HepG2 (cell line): Measurements from ENCODE around the gene ZFP62. TPM values are rescaled to one million over a fixed set of nuclear protein-coding genes. Genes with fewer than 3 reads are reported as not detected.

Source experiments
- AGO2 ChIP-seq: fragments of 200-400 bp; formaldehyde crosslinking; optimal IDR thresholded peaks from 2 replicates; pipeline ENCODE3; 2017; ENCODE audit warnings: mild to moderate bottlenecking, low read depth, low read length, moderate library complexity
- CENPT ChIP-seq: sonication (generic); formaldehyde crosslinking; IDR thresholded peaks from 2 replicates; pipeline ENCODE4 v1.8.0; 2022; ENCODE audit warnings: low read depth, mild to moderate bottlenecking, moderate library complexity, missing genetic modification reagents
- HMG20B ChIP-seq: conservative IDR thresholded peaks from 2 replicates; pipeline ENCODE4 v1.6.1; 2016; ENCODE audit warnings: missing genetic modification reagents, missing compliant biosample characterization
- HNF4G ChIP-seq, 2 experiments: sonication (generic) in 1 of 2; formaldehyde crosslinking in 1 of 2; IDR thresholded peaks; 2 replicates each; pipeline versions ENCODE4 v1.4.0 to v1.6.1; 2011 to 2020; ENCODE audit warnings: borderline replicate concordance in 2 of 2, low read depth in 2 of 2, mild to moderate bottlenecking in 2 of 2, low read length in 1 of 2, missing genetic modification reagents in 1 of 2, moderate library complexity in 1 of 2
- MIER2 ChIP-seq: IDR thresholded peaks from 2 replicates; pipeline ENCODE4 v1.6.1; 2016; ENCODE audit warnings: missing biosample characterization, missing genetic modification reagents
- PHF5A ChIP-seq: IDR thresholded peaks from one replicate; pipeline ENCODE4 v1.6.1; 2018; ENCODE audit warnings: low read depth, missing genetic modification reagents; ENCODE audit not compliant: unreplicated experiment
- RFX1 ChIP-seq: fragments of 450-650 bp; IDR thresholded peaks from 2 replicates; pipeline ENCODE4 v1.6.1; 2017
- SATB2 ChIP-seq: sonication (generic); formaldehyde crosslinking; IDR thresholded peaks from 2 replicates; pipeline ENCODE4 v1.5.0; 2020; ENCODE audit warnings: missing genetic modification reagents
- SYNCRIP ChIP-seq: fragments of 200-400 bp; formaldehyde crosslinking; IDR thresholded peaks from 2 replicates; pipeline ENCODE4 v1.6.1; 2018; ENCODE audit warnings: mild to moderate bottlenecking, low read depth, low read length; ENCODE audit not compliant: insufficient read depth
- TBX2 ChIP-seq: sonication (generic); formaldehyde crosslinking; IDR thresholded peaks from 2 replicates; pipeline ENCODE4 v1.5.0; 2020; ENCODE audit warnings: missing genetic modification reagents, mild to moderate bottlenecking, borderline replicate concordance
- THAP11 ChIP-seq: IDR thresholded peaks from 2 replicates; pipeline ENCODE4 v1.6.1; 2016; ENCODE audit warnings: missing biosample characterization, missing genetic modification reagents
- TOE1 ChIP-seq: sonication (generic); formaldehyde crosslinking; IDR thresholded peaks from 2 replicates; pipeline ENCODE4 v1.4.0; 2020; ENCODE audit warnings: mild to moderate bottlenecking, missing genetic modification reagents
- ZBTB1 ChIP-seq: sonication (generic); formaldehyde crosslinking; IDR thresholded peaks from 2 replicates; pipeline ENCODE4 v1.4.0; 2020; ENCODE audit warnings: missing genetic modification reagents, borderline replicate concordance
- ZNF101 ChIP-seq: sonication (generic); formaldehyde crosslinking; IDR thresholded peaks from 2 replicates; pipeline ENCODE4 v1.4.0; 2020; ENCODE audit warnings: mild to moderate bottlenecking, low read depth, missing genetic modification reagents, borderline replicate concordance
- ZNF17 ChIP-seq: sonication (generic); formaldehyde crosslinking; IDR thresholded peaks from 2 replicates; pipeline ENCODE4 v1.5.0; 2020; ENCODE audit warnings: mild to moderate bottlenecking, missing genetic modification reagents
- ZNF460 ChIP-seq: sonication (generic); formaldehyde crosslinking; IDR thresholded peaks from 2 replicates; pipeline ENCODE4 v1.5.1; 2020; ENCODE audit warnings: missing genetic modification reagents, mild to moderate bottlenecking, borderline replicate concordance
- ZNF615 ChIP-seq: sonication (generic); formaldehyde crosslinking; IDR thresholded peaks from 2 replicates; pipeline ENCODE4 v1.5.0; 2020; ENCODE audit warnings: mild to moderate bottlenecking, missing genetic modification reagents, borderline replicate concordance
- ZNF678 ChIP-seq: sonication (generic); formaldehyde crosslinking; IDR thresholded peaks from 2 replicates; pipeline ENCODE4 v1.4.0; 2020; ENCODE audit warnings: mild to moderate bottlenecking, missing genetic modification reagents
- ZNF839 ChIP-seq: sonication (generic); formaldehyde crosslinking; IDR thresholded peaks from 2 replicates; pipeline ENCODE4 v1.4.0; 2020; ENCODE audit warnings: missing genetic modification reagents, mild to moderate bottlenecking, borderline replicate concordance
- polyA plus RNA-seq, 8 experiments: library from polyadenylated mRNA; depleted of rRNA in 3 of 8; stranded (reverse) in 7 of 8; unstranded in 1 of 8; fragments of >200 nt; fragmentation: Illumina TruSeq in 4 of 8; extraction: Trizol in 4 of 8; gene quantifications; 2 replicates each; pipeline versions ENCODE4 v1.2.1 to v1.2.3, GENCODE V29; 2011 to 2016; ENCODE audit warnings: low read depth in 4 of 8, missing spikeins in 1 of 8, mixed read lengths in 1 of 8; ENCODE audit not compliant: insufficient read depth in 1 of 8
- total RNA-seq, 5 experiments: library from RNA; depleted of rRNA; stranded (reverse); fragments of >200 nt; fragmentation: Illumina TruSeq; extraction: Trizol; gene quantifications; 2 replicates each; pipeline ENCODE4 v1.2.3, GENCODE V29; 2016; ENCODE audit warnings: low read depth in 1 of 5
- TF ChIP-seq, protein P1 (sequence below): sonication (generic); formaldehyde crosslinking; IDR thresholded peaks from 2 replicates; pipeline ENCODE4 v1.4.0; 2020; ENCODE audit warnings: low read depth, mild to moderate bottlenecking, missing genetic modification reagents
- TF ChIP-seq, protein P2 (sequence below): sonication (generic); formaldehyde crosslinking; IDR thresholded peaks from 2 replicates; pipeline ENCODE4 v1.5.1; 2020; ENCODE audit warnings: mild to moderate bottlenecking, missing genetic modification reagents, borderline replicate concordance

Gene ZFP62
- total and polyA plus RNA-seq, 2 of the 13 experiments (the other 11 are each of a cell fraction or from before 2014, with no cell fraction given), result 8.2 to 19.4 TPM

DNA sequence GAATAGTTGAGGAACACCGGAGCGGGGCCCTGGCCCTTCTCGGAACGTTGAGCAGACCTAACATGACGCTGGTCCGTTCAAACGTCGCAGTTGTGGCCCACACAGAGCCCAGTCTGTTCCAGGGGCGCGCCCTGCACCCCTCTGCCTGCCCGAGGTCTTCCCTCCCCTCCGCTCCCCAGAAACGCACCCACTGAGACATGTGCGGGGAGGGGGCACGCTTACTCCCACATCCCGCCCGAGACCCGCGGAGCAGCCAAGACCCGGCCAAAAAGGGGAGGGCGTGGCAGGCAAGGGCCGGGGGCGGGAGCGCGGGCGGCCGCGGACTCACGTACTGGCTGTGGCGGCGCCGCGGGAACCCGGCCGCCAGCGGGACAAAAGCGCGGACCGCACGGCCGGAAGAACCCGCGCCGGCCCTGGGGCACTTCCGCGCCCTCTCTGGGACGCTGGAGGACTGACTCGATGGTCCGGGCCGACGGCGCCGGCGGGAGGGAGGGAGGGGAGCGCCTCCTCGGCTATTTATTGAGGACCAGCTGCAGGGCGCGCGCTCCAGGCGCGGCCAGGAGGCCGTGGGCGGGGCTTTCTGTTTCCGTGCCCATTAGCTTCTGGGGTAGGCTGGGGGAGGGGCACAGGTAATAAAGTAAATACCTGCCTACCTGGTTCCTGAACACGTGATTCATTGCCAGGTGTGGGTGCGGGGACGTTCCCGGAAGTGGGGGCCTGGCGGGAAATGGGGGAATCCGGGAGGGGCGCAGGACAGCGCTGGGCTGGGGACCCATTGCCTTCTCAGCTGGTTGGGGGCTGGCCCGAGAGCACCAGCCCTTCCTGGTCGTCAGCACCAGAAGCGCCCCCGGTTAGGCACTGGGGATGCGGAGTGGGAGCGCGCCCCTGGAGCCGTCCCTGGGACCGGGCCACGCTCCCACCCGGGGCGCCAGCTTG is at the start of gene ZFP62 (continued):
- no peak for TF ChIP-seq ZBTB1 (CRISPR knock-in tag)
- no peak for TF ChIP-seq PHF5A
- no peak for TF ChIP-seq ZNF17 (CRISPR knock-in tag)
- TF ChIP-seq TOE1 (CRISPR knock-in tag), result no peak
- TF ChIP-seq THAP11 (CRISPR knock-in tag), result peak; percentile 89
- TF ChIP-seq ZNF615, result no peak
- TF ChIP-seq, protein P1, sequence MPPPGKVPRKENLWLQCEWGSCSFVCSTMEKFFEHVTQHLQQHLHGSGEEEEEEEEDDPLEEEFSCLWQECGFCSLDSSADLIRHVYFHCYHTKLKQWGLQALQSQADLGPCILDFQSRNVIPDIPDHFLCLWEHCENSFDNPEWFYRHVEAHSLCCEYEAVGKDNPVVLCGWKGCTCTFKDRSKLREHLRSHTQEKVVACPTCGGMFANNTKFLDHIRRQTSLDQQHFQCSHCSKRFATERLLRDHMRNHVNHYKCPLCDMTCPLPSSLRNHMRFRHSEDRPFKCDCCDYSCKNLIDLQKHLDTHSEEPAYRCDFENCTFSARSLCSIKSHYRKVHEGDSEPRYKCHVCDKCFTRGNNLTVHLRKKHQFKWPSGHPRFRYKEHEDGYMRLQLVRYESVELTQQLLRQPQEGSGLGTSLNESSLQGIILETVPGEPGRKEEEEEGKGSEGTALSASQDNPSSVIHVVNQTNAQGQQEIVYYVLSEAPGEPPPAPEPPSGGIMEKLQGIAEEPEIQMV (CRISPR knock-in tag), result peak; percentile 97
- TF ChIP-seq AGO2, result peak; percentile 68
- TF ChIP-seq SYNCRIP, result no peak
- TF ChIP-seq SATB2 (CRISPR knock-in tag), result no peak
- TF ChIP-seq HMG20B (CRISPR knock-in tag), result no peak
- no peak for TF ChIP-seq MIER2
- no peak for TF ChIP-seq CENPT
- no peak; the same call in 1 of the 2 replicates for TF ChIP-seq TBX2
- TF ChIP-seq ZNF101 (CRISPR knock-in tag), result no peak; the same call in 1 of the 2 replicates
- TF ChIP-seq ZNF839, result no peak
- no peak for TF ChIP-seq ZNF460
- TF ChIP-seq, protein P2, sequence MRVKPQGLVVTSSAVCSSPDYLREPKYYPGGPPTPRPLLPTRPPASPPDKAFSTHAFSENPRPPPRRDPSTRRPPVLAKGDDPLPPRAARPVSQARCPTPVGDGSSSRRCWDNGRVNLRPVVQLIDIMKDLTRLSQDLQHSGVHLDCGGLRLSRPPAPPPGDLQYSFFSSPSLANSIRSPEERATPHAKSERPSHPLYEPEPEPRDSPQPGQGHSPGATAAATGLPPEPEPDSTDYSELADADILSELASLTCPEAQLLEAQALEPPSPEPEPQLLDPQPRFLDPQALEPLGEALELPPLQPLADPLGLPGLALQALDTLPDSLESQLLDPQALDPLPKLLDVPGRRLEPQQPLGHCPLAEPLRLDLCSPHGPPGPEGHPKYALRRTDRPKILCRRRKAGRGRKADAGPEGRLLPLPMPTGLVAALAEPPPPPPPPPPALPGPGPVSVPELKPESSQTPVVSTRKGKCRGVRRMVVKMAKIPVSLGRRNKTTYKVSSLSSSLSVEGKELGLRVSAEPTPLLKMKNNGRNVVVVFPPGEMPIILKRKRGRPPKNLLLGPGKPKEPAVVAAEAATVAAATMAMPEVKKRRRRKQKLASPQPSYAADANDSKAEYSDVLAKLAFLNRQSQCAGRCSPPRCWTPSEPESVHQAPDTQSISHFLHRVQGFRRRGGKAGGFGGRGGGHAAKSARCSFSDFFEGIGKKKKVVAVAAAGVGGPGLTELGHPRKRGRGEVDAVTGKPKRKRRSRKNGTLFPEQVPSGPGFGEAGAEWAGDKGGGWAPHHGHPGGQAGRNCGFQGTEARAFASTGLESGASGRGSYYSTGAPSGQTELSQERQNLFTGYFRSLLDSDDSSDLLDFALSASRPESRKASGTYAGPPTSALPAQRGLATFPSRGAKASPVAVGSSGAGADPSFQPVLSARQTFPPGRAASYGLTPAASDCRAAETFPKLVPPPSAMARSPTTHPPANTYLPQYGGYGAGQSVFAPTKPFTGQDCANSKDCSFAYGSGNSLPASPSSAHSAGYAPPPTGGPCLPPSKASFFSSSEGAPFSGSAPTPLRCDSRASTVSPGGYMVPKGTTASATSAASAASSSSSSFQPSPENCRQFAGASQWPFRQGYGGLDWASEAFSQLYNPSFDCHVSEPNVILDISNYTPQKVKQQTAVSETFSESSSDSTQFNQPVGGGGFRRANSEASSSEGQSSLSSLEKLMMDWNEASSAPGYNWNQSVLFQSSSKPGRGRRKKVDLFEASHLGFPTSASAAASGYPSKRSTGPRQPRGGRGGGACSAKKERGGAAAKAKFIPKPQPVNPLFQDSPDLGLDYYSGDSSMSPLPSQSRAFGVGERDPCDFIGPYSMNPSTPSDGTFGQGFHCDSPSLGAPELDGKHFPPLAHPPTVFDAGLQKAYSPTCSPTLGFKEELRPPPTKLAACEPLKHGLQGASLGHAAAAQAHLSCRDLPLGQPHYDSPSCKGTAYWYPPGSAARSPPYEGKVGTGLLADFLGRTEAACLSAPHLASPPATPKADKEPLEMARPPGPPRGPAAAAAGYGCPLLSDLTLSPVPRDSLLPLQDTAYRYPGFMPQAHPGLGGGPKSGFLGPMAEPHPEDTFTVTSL (CRISPR knock-in tag), result no peak
- TF ChIP-seq ZNF678 (CRISPR knock-in tag), result no peak
- no peak for TF ChIP-seq RFX1
- peak; percentile 21; the same call in 1 of the 2 replicates for TF ChIP-seq HNF4G (IDR thresholded peaks at IDR 0.05; ENCODE audit: borderline replicate concordance, low read depth, low read length)
- TF ChIP-seq HNF4G (CRISPR knock-in tag; IDR thresholded peaks at IDR 0.05; ENCODE audit: borderline replicate concordance, low read depth), result peak; percentile 19; the same call in 1 of the 2 replicates
